Transverse colon (tissue), 4 donors: ENCODE data around the gene MRPS11.

Source experiments
- EP300 ChIP-seq: sonication (generic); formaldehyde crosslinking; IDR thresholded peaks from one replicate; pipeline ENCODE4 v1.6.1; 2017; ENCODE audit warnings: antibody characterized with exemption, low read depth
- POLR2A ChIP-seq: fragments of 450-650 bp; IDR thresholded peaks from one replicate; pipeline ENCODE4 v1.6.1; 2016; ENCODE audit warnings: antibody characterized with exemption, mild to moderate bottlenecking, moderate library complexity
- POLR2AphosphoS5 ChIP-seq, 3 donors: sonication (generic); formaldehyde crosslinking; IDR thresholded peaks; one replicate each; pipeline ENCODE4 v1.6.1; 2016; ENCODE audit warnings: antibody characterized with exemption in 3 of 3
- TF ChIP-seq, protein P1 (sequence below), 5 experiments: fragments of 200-600 bp in 3 of 5; fragments of 450-650 bp in 2 of 5; sonication (generic) in 3 of 5; IDR thresholded peaks; 1 replicate in 2 of 5; 2 replicates in 3 of 5; pipeline ENCODE4 v1.5.1; 2016 to 2017; ENCODE audit warnings: antibody characterized with exemption in 5 of 5, inconsistent platforms in 3 of 5, mild to moderate bottlenecking in 2 of 5, moderate library complexity in 1 of 5

DNA sequence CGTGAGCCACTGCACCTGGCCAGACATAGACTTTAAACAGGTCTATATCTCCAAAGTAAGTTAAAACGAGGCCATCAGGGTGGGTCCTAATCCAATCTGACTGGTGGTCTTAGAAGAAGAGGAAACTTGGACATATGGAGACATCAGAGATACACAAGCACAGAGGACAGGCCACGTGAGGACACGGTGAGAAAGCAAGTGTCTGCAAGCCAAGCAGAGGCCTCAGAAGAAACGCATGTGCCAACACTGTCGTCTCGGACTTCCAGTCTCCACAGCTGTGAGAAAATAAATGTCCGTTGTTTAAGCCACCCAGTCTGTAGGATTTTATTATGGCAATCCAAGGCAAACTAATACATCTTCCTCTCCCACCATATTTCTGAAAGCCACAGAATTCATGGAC, 44.2 kb upstream of the MRPS11 start:
- TF ChIP-seq, protein P1, sequence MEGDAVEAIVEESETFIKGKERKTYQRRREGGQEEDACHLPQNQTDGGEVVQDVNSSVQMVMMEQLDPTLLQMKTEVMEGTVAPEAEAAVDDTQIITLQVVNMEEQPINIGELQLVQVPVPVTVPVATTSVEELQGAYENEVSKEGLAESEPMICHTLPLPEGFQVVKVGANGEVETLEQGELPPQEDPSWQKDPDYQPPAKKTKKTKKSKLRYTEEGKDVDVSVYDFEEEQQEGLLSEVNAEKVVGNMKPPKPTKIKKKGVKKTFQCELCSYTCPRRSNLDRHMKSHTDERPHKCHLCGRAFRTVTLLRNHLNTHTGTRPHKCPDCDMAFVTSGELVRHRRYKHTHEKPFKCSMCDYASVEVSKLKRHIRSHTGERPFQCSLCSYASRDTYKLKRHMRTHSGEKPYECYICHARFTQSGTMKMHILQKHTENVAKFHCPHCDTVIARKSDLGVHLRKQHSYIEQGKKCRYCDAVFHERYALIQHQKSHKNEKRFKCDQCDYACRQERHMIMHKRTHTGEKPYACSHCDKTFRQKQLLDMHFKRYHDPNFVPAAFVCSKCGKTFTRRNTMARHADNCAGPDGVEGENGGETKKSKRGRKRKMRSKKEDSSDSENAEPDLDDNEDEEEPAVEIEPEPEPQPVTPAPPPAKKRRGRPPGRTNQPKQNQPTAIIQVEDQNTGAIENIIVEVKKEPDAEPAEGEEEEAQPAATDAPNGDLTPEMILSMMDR (IDR thresholded peaks at IDR 0.05) = no peak
- TF ChIP-seq POLR2A (no peak), POLR2AphosphoS5 (IDR thresholded peaks at IDR 0.05) (no peak), EP300 (no peak)
